A673 (cell line): ENCODE data around the gene SHISA7.

Source experiments
- EZH2 ChIP-seq: fragments of 200-600 bp; sonication (generic); IDR thresholded peaks from 2 replicates; pipeline ENCODE4 v1.6.1; 2017; ENCODE audit warnings: borderline replicate concordance, low read depth, mild to moderate bottlenecking, mixed read lengths, antibody characterized with exemption, low read length; ENCODE audit not compliant: poor library complexity, severe bottlenecking
- TF ChIP-seq, protein P1 (sequence below): fragments of 300-800, 200-600 bp; sonication (generic); conservative IDR thresholded peaks from 2 replicates; pipeline ENCODE4 v1.5.1; 2017; ENCODE audit warnings: low read depth, mild to moderate bottlenecking, antibody characterized with exemption, low read length, moderate library complexity, mixed read lengths

DNA sequence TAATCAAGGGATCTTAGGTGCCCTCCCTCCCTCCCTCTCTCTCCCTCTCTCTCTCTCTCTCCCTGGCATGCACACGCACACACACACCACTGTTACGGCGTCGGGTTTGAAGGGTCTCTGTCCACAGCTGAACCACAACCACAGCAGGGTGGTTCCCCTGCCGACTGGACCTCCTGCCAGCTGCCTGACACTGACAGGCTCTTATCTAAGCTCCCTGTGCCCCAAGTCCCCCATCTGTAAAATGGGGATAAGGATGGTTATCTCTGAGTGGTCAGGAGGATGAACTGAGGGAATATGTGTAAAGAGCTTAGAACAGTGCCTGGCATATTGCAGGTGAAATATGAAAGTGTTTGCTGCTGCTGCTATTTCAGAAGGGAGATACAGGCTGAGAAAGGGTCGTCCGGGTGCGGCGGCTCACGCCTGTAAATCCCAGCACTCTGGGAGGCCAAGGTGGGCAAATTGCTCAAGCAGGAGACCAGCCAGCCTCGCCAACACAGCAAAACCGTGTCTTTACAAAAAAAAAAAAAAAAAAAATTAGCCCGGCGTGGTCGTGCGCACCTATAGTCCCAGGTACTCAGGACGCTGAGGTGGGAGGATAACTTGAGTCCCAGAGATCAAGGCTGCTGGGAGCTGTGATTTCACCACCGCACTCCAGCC lies 852 bp upstream of the SHISA7 start:
- TF ChIP-seq, protein P1, sequence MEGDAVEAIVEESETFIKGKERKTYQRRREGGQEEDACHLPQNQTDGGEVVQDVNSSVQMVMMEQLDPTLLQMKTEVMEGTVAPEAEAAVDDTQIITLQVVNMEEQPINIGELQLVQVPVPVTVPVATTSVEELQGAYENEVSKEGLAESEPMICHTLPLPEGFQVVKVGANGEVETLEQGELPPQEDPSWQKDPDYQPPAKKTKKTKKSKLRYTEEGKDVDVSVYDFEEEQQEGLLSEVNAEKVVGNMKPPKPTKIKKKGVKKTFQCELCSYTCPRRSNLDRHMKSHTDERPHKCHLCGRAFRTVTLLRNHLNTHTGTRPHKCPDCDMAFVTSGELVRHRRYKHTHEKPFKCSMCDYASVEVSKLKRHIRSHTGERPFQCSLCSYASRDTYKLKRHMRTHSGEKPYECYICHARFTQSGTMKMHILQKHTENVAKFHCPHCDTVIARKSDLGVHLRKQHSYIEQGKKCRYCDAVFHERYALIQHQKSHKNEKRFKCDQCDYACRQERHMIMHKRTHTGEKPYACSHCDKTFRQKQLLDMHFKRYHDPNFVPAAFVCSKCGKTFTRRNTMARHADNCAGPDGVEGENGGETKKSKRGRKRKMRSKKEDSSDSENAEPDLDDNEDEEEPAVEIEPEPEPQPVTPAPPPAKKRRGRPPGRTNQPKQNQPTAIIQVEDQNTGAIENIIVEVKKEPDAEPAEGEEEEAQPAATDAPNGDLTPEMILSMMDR = no peak
- no peak for TF ChIP-seq EZH2
